PFSK-1 (cell line): ENCODE measurements around the gene CTNNA1.

Experiments
- POLR2AphosphoS5 ChIP-seq: IDR thresholded peaks from 2 replicates; pipeline ENCODE4 v1.6.1; 2012; ENCODE audit warnings: low read depth, mild to moderate bottlenecking, control low read depth, low read length, moderate library complexity
- REST ChIP-seq, 2 experiments: IDR thresholded peaks; 2 replicates each; pipeline versions ENCODE4 v1.6.1 to v1.8.0; 2011 to 2012; ENCODE audit warnings: low read depth in 2 of 2, low read length in 2 of 2, control low read depth in 1 of 2, inconsistent platforms in 1 of 2, mild to moderate bottlenecking in 1 of 2, moderate library complexity in 1 of 2; ENCODE audit not compliant: insufficient read depth in 1 of 2
- SIN3A ChIP-seq: IDR thresholded peaks from 2 replicates; pipeline ENCODE4 v1.6.1; 2012; ENCODE audit warnings: mild to moderate bottlenecking, low read length, moderate library complexity, borderline replicate concordance; ENCODE audit not compliant: insufficient read depth
- TAF1 ChIP-seq: IDR thresholded peaks from 2 replicates; pipeline ENCODE4 v1.6.1; 2012; ENCODE audit warnings: low read length, control low read depth, borderline replicate concordance; ENCODE audit not compliant: insufficient read depth

GRCh38 chr5:138820695-138821094 is 67.5 kb downstream of the CTNNA1 start:
- TF ChIP-seq TAF1, result no peak
- TF ChIP-seq SIN3A, result no peak
- TF ChIP-seq POLR2AphosphoS5, result no peak
- no peak for TF ChIP-seq REST (IDR thresholded peaks at IDR 0.05; ENCODE audit: insufficient read depth in 1 of 2, low read depth in 2 of 2, low read length in 2 of 2)
